GM18526 (cell line): ENCODE measurements around the gene LDB2.

ENCODE experiments used
- POLR2A ChIP-seq: IDR thresholded peaks from 3 replicates; pipeline ENCODE4 v1.6.1; 2011; ENCODE audit not compliant: insufficient read length; ENCODE audit errors: extremely low read depth

The LDB2 gene

DNA sequence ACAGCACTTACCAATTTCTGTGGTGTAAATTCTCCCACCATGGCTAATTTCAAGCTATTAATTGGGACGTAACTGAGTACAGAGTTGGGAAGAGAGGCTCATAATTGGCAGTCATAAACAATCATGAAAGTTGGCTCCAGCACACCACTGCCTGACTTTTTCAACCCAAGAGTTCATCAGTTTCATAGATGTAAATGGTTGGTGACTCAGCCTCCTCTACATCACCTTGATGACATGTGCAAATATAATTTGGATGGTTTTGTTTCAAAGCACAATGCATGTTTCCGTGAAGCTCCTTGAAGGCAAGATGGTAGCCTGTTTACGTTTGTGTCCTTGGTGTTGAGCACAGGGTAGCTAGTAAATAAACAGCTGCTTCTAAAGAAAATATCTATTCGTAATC lies 235.1 kb downstream of the LDB2 start:
- TF ChIP-seq POLR2A: no peak

DNA sequence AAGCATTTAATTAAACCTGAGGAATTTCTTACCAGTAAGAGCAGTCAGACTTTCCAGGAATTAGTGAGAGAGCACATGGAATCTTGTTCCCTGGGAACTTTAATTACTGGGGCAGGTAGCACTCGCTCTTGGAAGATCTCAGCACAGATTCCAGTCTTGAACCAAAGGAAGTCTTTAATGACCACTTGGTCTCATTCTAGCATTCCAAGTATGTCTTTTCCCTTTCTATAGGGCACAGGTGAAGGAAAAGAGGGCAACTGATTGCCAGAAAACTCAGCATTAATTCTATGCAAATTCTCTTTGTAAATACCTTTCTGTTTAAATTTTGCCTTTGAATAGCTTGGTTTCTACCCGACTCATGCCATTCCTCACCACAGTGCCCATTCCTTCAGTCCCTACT lies 236.6 kb downstream of the LDB2 start:
- TF ChIP-seq POLR2A: no peak

DNA sequence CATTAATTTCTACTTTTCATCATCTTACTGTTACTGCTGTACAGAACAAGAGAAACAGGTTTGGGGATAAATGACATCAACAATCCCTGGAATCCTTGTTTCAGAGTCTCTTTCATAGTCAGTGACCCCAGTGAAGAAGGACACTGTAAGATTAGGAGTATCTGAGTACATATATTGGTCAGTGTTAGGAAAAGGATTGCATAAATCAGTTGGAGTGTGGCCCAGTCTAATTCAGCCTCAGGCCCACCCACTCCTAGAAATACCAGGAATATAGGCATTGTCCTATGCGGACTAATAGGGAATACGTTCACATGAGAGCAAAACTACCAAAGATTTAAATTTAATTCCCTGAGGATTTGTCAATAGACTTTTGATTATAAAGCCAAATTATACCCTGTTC lies 237.8 kb downstream of the LDB2 start:
- TF ChIP-seq POLR2A: no peak

DNA sequence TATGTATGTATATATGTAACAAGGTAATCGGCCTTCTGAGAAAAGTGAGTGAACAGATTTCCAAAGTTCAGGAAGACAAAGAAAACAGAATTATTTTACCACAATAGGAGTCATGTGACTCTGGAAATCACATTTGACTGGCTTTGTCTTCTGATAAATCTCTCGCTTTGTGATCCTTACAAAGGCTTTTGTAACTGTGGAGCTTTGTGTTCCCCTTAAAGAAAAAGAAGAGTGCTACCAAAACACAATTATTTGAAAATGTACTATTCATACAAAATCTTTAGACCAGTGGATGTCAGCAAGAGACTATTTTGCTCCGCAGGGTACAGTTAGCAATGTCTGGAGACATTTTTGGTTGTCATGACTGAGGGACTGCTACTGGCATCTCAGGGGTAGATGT lies 238.8 kb downstream of the LDB2 start:
- no peak for TF ChIP-seq POLR2A

DNA sequence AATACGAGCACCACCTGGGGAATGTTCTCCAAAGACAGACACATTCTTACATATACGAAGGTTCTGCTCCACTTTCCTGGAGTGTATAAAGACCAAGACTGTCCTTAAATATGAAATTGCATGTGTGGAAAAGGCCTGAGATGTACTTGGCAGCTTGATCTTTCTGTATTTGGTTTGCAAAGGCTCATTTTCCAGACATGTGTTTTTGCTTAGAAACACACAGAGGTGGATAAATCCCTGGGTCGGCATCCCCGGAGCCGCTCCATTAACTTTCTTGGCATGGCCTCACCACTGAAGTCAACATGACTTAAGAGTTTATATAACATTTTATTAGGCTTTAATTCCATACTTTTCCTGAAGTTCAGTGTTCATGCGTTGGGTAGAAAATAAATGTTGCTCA lies 239.4 kb downstream of the LDB2 start:
- no peak for TF ChIP-seq POLR2A

DNA sequence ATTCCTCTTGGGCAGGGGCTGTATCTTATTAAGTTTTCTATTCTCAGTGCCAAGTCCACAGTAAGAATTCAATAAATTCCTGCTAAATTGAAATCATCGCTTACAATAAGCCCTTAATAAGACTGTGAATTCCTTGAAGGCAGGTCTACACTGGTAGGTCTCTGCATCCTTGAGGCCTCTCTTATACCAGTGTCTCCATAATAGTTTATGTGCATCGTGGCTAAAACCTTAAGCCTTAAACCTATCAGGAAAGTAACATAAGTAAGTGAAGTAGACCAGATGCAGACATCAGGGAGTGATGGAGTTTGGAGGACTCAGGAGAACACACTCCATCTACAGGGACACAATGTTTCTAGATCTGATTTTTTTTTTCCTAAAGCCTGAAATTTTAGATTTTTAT lies 240.3 kb downstream of the LDB2 start:
- no peak for TF ChIP-seq POLR2A

DNA sequence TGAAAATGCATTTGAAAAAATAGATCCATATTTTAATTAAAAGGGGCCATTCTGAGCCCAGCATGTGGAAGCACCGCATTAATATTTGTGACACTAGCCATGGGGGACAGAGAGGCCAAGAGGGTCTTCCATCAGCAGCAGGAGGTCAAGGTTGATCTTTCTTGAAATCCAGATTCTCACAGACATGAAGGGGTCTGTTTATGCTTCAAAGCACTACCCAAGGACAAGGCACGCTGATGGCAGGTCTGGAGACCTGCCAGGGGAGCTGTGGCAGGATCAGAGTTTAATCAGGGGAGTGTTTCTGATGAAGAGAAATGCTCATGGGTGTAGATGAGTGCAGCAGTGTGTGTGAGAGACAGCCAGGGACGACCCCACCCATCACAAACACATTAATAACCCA lies 243.3 kb downstream of the LDB2 start:
- no peak for TF ChIP-seq POLR2A

DNA sequence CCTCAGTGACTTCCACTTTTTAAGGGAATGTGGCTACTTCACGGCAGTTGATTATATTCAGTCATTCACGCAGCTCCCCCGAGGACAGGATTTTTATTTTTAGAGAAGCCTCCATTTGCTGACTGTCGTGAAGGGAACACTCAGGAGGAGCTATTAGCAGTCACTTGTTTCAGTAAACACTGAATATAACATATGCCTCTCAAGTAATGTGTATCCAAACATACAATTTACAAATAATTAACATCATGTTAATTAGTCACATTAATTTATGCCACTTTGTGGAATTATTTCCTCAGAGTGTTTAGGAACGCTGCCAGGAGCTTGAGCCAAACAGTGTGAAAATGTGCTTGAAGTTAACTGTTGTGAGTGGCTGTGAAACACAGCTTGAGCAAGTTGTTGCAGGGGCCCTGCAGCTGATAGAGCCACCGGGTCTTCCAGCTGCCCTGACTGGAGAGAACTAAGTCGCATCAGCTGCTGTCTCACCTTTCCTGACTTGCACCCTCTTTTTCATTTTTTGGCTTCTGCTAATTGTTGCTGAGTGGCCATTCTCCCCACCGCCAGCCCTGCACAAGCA lies 245.6 kb downstream of the LDB2 start:
- TF ChIP-seq POLR2A: no peak

DNA sequence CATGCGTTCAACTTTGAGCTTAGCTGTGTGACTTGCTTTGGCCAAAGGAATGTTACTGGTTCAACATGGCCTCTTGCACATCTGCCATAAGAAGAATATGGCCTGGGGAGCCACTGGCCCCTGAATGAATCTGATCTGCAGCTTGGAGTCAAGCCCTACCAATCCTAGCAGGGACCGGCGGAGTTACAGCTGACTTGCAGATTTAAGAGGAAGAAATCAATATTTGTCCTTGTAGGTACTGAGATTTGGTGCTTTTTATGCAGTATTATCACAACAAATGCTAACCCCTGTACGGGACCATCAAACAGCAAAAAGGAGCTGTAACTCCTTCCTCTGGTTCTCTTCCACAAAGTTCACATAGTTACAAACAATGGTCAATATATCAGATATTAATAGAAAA lies 252.0 kb downstream of the LDB2 start:
- no peak for TF ChIP-seq POLR2A

DNA sequence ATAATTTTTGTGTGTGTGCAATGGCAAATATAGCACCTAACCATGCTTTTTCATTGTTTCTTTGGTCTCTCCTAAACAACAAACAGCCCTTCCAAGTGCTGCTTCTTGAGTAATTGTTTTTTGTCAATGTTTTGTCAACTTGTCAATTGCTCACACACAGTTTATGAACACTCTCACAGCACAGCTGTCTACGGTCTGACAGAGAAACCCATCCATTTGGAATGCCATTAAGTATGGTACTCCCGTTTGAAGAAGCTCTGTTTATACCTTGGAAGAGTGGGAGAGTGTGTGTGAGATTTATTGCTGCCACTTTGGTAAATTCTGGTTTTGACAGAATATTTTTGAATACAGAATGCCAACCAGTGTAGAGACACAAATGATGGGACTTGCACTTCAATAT lies 254.6 kb downstream of the LDB2 start:
- no peak for TF ChIP-seq POLR2A

DNA sequence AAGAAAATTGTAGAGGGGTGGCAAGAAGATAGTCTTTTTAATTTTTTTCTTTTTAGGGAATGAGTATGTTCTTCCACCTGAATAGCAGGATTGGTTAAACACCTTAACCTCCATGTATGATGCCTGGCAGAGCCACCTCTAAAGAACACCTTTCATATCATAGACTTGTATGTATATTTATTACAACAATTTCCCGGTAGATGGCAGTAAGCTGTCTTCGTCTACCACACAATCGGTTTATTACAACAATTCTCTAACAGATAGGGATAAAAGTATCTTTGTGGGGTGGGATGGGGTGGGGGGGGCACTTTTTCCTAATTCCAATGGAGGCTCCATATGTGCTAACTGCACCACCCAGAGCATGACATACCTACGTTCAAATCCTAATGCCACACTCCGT lies 255.5 kb downstream of the LDB2 start:
- TF ChIP-seq POLR2A: no peak

DNA sequence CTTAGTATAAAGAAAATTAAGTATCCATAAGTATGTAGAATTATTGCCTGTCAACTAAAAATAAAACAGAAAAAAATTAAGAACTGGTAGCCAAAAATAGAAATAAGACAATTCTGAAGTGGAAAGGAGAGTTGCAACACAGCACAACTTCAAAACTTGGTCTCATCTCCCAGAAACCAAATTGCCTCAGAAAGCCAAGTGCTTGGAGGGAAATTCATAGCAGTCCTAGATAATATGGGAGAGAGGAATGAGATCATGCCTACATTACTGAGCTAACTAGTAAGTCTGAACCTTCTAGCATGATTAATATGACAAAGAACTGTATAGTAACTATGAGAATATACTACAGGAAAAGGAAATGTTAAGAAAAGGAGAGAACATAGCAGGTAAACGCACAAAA lies 256.5 kb downstream of the LDB2 start:
- TF ChIP-seq POLR2A: no peak

DNA sequence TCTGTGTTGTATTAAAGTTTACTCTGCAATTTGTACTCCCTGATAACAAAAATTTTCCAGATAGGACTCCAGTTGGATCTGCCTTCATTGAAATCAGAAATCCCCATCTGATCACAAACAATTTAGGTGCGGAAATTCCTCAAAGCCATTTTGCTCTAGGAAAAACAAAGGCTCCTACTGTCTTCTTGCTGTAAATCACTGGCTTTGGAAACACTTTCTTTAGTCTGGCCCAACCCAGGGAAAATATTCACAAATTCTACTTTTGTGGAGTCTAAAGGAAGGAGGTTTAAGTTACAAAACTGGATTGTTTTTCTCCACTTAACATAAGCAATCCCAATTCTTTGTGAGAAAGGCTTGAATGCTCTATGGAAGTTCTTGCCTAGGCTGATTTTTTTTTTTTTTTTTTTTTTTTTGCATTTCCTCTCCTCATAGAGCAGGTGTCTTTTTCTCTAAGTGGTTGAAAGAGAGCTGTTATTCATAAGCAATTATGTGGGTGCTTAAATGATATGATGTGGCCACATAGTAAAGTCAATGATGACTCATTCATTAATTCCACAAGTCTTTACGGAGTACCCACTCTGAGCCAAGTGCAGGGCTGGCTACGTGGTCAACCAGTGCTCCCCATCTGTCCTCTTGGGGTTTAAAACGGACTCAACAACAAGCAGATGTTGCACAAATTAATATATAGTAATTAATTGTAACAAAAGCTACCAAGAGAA lies 261.4 kb downstream of the LDB2 start:
- TF ChIP-seq POLR2A: no peak

DNA sequence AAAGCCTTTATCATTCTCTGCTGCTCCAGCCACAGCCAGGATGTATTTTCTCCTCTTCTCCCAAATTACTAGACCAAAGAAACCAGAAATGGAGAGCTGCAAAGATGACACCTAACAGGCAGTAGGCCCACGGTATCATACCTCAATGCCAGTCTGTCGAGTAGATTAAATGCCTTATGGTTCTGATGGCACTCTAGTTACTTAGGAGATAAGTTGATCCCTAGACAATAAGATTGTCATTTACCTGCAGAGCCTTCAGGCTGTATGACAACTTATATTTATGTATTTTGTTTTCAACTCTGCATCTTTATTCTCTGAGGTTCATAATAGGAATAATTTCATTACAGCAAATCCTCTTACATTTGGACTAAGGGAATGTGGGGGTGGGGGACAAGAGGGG lies 262.1 kb downstream of the LDB2 start:
- no peak for TF ChIP-seq POLR2A

DNA sequence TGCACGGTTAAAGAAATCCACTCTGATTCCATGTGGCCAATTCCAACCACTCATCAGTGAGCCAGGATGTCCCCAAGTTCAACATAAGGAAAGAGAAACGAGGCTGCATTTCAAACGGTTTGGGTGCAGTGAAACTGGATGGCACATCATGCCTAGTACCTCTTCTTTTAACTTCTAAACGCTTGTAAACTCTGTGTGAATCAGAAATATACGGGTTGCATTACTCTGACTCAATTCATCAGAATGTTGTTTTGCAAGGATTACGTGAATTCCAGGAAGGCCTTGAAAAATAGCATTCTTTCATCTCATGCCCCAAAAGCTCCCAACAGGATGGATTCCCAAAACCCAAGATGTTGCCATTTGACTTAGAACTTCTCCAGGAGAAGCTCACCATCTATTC lies 270.4 kb downstream of the LDB2 start:
- TF ChIP-seq POLR2A: no peak

DNA sequence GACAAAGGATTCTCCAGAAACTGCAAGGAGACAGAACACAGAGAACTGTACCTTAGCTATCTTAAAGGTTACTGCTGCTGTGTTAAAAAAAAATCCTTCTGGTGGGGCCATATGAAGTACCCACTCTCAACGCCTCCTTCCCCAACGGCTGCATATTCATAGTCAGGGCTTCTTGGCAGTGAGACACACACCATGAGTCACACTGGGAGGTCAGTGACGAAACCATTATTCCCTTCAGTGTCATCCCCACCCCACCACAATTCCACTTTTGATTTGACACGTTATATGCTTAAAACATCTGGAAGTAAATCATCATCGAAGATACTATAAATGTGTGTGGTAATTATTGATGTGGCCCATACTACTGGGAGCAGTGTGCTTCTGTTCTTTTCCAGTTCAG lies 271.5 kb downstream of the LDB2 start:
- TF ChIP-seq POLR2A: no peak

DNA sequence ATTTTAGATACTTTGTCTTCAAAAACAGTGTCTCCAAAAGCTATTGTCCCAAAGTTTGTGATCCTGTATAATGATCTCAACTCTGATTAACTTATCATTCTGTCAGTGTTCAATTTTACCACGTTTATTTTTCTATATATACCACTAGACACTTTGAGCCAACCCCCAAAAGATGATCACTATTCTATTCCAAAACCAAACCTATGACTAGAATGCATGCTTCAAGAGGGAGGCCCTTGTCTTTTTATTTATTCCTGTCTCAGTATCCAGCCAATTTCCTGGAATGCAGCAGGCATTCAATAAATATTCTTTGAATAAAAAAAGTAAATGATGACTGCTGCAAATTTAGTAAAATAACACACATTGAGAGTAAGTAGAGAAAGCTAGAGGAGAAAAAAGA lies 275.6 kb downstream of the LDB2 start:
- TF ChIP-seq POLR2A: no peak

DNA sequence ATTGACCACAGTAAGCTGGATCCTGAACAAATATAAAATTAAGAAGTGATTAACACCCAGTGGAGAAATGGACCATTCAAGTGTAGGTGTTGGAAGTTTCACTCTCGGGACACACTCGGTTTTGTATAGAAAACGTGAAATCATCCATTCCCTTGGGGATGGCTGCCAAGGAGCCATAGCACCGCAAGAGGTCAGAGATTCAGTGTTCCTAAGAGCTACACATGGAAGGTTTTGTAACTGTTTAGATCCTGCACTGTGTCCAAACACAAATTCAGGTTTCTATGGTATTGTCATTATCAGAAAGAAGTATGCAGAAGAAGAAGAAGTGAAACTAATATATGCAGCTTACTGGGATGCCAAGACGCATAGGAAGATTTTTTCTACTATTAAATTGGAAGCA lies 281.0 kb downstream of the LDB2 start:
- TF ChIP-seq POLR2A: no peak

DNA sequence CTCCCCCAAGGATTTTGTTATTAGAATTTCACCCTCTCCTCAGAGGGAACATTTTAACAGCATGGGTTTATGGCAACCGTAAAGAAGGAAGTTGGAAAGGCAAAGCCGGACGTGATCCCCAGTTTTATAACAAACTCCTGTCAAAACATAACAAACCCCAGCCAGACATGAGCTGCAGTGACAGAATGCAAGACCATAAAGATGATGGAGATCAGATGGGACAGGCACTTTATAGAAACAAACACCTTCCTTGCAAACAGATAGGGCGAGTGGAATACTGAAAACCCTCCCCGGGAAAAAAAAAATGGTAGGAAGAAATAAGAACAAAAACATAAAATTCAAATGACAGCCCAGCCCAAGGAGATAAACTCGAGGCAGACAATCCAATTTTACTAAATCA lies 281.4 kb downstream of the LDB2 start:
- TF ChIP-seq POLR2A: no peak
